ENCODE data around the gene EFNB2. TPM values are rescaled to one million over a fixed set of nuclear protein-coding genes. Genes with fewer than 3 reads are reported as not detected.

The EFNB2 gene
- total and polyA plus RNA-seq, 9 donors, result 3.7 to 33.2 (median 13.5) TPM

DNA sequence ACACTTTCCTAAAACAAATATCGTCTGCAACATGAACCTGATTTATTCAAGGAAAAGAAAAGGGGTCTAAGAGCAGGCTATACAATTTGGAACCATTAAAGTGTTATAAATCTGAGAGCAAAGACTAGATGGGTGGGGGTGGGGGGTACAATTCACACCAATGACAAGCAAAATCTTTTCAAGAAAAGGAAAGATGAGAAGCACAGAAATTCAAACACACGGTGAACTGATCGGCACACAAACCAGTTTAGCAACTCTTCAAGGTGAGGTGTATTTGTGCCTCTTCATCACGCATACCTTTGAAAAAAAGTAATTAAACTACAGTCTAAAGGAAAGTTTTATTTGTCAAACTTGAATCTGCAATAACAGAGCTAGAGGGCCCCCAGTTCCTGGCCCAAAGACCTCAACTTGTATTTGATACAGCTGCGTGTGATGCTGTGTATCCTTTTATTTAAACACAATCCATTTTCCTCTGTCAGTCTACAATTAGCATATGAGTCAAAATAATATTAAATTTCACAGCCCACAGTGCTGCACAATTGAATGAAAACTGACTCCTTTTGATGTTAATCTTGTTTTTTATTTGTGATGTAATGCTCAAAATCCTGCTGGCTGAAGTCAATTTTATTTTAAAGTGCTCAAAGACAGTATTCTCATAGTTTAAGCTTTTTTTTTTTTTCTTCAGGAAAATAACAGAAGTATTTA, 14.2 kb downstream of the EFNB2 start:
- Histone ChIP-seq H3K27ac (no peak overlapping the region), H3K27me3 (no peaks in the 10 kb centered on the region), H3K4me3 (no peak overlapping the region), H3K4me1 (ENCODE audit: insufficient read depth) (no peaks in the 10 kb centered on the region), H3K9me3 (no peaks in the 10 kb centered on the region), H3K36me3 (no peaks in the 10 kb centered on the region)
- TF ChIP-seq, protein P1, sequence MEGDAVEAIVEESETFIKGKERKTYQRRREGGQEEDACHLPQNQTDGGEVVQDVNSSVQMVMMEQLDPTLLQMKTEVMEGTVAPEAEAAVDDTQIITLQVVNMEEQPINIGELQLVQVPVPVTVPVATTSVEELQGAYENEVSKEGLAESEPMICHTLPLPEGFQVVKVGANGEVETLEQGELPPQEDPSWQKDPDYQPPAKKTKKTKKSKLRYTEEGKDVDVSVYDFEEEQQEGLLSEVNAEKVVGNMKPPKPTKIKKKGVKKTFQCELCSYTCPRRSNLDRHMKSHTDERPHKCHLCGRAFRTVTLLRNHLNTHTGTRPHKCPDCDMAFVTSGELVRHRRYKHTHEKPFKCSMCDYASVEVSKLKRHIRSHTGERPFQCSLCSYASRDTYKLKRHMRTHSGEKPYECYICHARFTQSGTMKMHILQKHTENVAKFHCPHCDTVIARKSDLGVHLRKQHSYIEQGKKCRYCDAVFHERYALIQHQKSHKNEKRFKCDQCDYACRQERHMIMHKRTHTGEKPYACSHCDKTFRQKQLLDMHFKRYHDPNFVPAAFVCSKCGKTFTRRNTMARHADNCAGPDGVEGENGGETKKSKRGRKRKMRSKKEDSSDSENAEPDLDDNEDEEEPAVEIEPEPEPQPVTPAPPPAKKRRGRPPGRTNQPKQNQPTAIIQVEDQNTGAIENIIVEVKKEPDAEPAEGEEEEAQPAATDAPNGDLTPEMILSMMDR (IDR thresholded peaks at IDR 0.05), result no peak
- no peak for TF ChIP-seq POLR2A (IDR thresholded peaks at IDR 0.05)
- no peak for TF ChIP-seq EP300 (IDR thresholded peaks at IDR 0.05)
- intact Hi-C loops (cut with DNase I), result no loop called here
- 75 to 81% (median 80%) methylated on average over 5 of the region's 5 CpGs for WGBS, 3 donors
- no peak for DNase-seq

DNA sequence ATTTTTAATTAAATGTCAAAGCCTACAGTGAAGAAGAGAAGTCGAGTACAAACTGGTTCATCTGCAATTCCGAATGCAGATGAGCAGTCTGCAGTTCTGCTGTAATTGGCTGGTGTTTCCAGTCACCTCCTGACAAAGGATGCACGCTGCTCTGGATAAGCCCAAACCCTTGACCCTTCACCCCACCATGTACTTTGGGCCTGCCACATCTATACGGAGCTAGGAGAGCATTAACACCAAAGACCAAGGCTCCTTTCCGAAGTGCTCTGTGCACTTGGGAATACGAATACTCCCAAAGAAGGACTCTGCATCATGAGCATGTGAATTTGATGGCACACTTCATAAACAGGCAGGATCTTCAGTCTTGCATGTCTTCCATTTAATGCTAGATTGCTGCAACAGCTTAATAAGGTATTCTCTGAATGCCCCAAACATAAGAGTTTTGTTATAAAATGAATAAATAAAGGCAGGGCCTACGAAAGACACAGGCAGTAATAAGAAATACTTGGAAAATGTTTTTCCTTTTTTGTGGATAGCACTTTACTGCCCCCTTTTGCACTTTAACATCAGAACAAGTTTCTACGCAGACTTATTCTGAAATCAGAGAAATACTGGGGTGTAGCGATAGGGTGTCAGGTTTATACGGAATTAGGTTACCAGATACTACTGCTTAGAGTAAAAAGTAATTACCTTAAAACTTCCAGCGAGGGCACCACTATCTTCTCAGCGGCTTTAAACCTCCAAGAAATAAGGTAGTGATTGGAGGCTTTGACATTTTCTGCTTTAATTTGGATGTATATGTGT, 15.0 kb downstream of the EFNB2 start:
- no peak for DNase-seq
- no peak overlapping the region for H3K4me3 ChIP-seq
- H3K27ac ChIP-seq, result no peak overlapping the region
- no peaks in the 10 kb centered on the region for H3K9me3 ChIP-seq
- H3K4me1 ChIP-seq (ENCODE audit: insufficient read depth), result no peaks in the 10 kb centered on the region
- TF ChIP-seq, protein P1 (IDR thresholded peaks at IDR 0.05), result no peak
- no peak for TF ChIP-seq EP300 (IDR thresholded peaks at IDR 0.05)
- no peak for TF ChIP-seq POLR2A (IDR thresholded peaks at IDR 0.05)
- WGBS, 3 donors, result 60 to 64% (median 64%) methylated on average over 12 of the region's 12 CpGs
- no peaks in the 10 kb centered on the region for H3K27me3 ChIP-seq
- H3K36me3 ChIP-seq, result no peaks in the 10 kb centered on the region
- intact Hi-C loops (cut with DNase I), result no loop called here

DNA sequence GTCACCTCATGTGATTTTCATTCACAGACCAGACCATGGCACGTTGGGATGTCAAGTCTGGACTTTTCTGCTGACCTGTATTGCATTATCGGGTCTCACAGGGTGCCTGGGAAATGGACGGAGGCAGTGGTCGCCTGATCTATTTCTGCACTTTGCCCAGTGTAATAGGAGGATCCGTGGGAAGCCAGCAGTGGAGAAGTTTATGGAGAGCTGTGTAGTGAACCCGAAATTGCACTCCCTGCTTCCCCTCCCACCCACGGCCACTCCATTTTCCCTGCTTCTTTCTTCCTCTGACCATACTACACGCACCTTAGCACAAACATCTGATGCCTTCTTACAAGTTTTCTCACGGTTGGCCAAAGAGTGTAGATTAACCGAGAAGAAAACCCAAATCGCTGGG, 16.9 kb downstream of the EFNB2 start:
- Histone ChIP-seq H3K9me3 (no peaks in the 10 kb centered on the region), H3K27ac (no peak overlapping the region), H3K27me3 (no peaks in the 10 kb centered on the region), H3K4me1 (ENCODE audit: insufficient read depth) (no peaks in the 10 kb centered on the region), H3K36me3 (no peaks in the 10 kb centered on the region), H3K4me3 (no peak overlapping the region)
- TF ChIP-seq, protein P1 (IDR thresholded peaks at IDR 0.05), result no peak
- TF ChIP-seq EP300 (IDR thresholded peaks at IDR 0.05) (no peak), POLR2A (IDR thresholded peaks at IDR 0.05) (no peak)
- DNase-seq, result no peak
- WGBS, 3 donors, result 90 to 95% (median 93%) methylated on average over 11 of the region's 11 CpGs
- intact Hi-C loops (cut with DNase I), result no loop called here

DNA sequence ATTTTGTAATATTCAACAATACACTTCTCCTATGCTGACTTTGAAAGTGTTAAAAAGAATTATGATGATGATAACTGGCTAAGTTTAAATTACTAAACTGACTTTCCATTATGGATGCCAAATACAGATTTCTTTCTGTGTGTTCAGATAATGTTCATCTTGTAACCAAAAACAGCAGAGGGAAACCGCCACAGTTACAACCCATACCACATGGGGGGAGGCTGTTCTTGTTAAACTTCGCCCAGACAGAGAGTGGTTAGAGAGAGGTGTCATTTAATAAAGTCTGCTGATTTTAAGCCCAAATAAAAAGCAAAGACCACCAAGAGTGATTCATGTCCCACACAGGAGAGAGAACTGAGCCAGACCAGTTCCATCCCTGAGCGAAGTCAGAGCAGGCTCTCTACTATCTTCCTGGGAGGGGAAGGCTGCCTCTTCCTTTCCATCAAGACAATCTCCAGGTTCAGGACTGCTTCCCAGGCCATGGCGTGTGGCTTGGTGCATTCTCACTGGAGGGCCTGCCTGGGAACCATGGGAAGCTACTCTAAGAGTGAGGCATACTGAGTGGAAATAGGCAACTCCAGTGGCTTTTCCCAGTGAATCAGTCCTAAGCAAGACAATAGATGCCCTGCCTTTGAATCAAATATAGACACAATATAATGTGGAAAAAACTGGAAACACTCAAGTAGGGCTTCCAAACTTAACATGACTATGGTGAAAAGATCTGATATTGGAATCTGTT, 18.2 kb downstream of the EFNB2 start:
- H3K27me3 ChIP-seq, result no peaks in the 10 kb centered on the region
- no peaks in the 10 kb centered on the region for H3K4me1 ChIP-seq (ENCODE audit: insufficient read depth)
- no peaks in the 10 kb centered on the region for H3K36me3 ChIP-seq
- TF ChIP-seq POLR2A (IDR thresholded peaks at IDR 0.05) (no peak), EP300 (IDR thresholded peaks at IDR 0.05) (no peak)
- TF ChIP-seq, protein P1 (IDR thresholded peaks at IDR 0.05), result no peak
- H3K4me3 ChIP-seq, result no peak overlapping the region
- 90 to 93% (median 92%) methylated on average over 4 of the region's 4 CpGs for WGBS, 3 donors
- intact Hi-C loops (cut with DNase I), result no loop called here
- H3K27ac ChIP-seq, result no peak overlapping the region
- no peaks in the 10 kb centered on the region for H3K9me3 ChIP-seq
- no peak for DNase-seq

Data from ovary (tissue), 9 donors.